H7 (cell line): ENCODE measurements around the gene ABCF2. TPM values are rescaled to one million over a fixed set of nuclear protein-coding genes. Genes with fewer than 3 reads are reported as not detected.
A peak's percentile ranks its signal among the peaks of the same experiment; 100 is the strongest.

Experiments
- DNase-seq: peaks from one replicate; pipeline ENCODE4 v3.0.0; 2012
- H3K27me3 ChIP-seq: 2 replicates; pipeline ENCODE4 v1.6.0; 2011; ENCODE audit warnings: mild to moderate bottlenecking, low read length; ENCODE audit not compliant: control insufficient read depth, insufficient read depth
- H3K36me3 ChIP-seq: replicated peaks from 2 replicates; pipeline ENCODE4 v1.5.1; 2011; ENCODE audit warnings: low read length; ENCODE audit not compliant: control insufficient read depth, insufficient read depth
- H3K4me3 ChIP-seq: 2 replicates; pipeline ENCODE4 v1.5.1; 2011; ENCODE audit warnings: low read depth, mild to moderate bottlenecking, control low read depth, low read length, moderate library complexity; ENCODE audit not compliant: insufficient read depth
- total RNA-seq: library from RNA; depleted of rRNA; stranded (reverse); fragments of >200 nt; shearing (Covaris generic); gene quantifications from 2 replicates; pipeline ENCODE4 v1.2.3, GENCODE V29; 2014

ABCF2 gene
- total RNA-seq, 1 experiment from 2014 or later = 47.3 TPM

DNA sequence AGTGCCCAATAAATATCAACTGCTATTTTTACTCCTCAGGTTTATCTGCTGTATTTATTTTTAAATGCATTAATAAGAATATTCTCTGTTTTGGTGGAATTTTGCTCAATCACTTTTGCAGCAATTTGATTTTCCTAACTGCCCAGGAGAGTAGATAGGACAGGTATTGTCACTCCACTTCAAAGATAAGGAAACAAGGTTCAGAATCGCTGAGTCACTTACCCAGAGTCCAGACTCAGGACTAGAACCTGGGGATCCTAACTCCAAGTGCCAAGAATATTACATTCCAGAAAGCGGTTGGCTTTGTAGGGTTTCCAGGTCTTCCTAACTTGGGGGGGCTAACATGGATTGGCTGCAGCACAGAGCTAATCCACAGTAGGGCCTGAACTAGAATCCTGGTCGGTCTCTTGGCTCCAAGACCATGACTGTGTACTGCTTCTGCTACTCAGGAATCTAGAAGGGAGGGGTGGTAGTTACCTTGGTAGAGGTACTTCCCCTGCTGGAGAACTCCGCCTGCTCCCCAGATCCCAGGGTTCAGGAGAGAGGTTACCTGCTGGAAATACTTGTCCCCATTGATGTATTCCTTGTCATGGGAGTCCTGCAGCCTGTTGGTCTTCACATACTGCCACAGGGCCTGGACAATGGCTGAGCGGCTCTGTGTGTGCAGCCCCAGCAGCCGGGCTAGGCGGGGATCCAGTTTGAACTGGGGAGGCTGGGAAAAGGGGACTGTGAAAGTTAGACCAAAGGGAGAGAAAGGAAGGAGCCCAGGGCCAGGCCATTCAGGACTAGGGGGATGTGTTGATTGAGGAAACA lies 14.1 kb upstream of the ABCF2 start:
- Histone ChIP-seq H3K4me3 (no peak overlapping the region), H3K36me3 (peaks cover 8% of the 10 kb centered on the region), H3K27me3 (peaks cover 13% of the 10 kb centered on the region)
- peak; percentile 46 for DNase-seq

DNA sequence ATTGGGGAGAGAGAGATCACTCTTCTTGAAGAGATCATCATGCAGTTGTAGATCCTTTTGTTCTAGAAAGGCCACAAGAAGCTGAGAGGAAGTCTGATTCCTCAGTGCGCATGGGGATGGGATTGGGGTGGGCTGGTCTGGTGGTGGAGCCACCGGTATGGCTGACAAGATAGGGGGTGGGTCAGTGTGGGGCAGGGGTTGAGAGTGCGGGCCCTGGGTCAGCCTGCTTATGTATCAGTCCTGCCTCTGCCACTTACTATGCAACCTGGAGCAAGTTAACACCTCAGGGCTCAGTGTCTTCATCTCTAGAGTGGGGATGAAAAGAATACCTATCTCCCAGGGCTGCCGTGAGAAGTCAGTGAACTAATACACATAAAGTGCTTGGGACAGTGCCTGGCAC lies 13.5 kb upstream of the ABCF2 start:
- Histone ChIP-seq H3K4me3 (no peak overlapping the region), H3K36me3 (peaks cover 12% of the 10 kb centered on the region), H3K27me3 (peaks cover 7% of the 10 kb centered on the region)
- DNase-seq = peak; percentile 54

DNA sequence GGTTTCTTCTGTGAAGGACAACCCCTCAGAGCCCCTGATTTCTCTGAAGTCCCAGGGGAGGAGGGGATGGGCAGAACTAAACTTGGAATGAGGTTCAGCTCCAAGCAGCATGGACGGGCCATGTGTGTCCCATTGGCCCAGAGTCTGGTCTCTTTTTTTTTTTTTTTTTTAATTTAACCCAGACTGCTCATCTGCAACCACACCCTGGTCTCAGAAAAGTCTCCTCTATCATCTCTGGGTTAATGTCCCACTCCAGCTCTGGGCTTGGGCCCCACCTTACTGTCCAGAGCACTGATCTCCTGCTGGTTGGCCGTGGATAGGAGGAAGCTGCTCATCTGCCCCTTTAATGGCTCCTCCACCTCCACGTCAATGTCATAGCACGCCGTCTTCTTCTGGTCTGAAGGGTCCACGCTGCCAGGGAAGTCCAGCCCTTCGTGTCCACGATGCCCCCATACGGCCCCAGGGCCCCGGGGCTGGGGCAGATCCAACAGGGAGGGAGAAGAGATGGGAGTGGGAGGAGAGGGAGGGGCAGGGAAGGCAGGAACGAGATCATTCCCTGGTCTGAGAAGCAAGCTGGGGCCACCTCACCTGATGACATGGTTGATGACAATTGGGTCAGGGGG lies 12.9 kb upstream of the ABCF2 start:
- peaks cover 3% of the 10 kb centered on the region for H3K27me3 ChIP-seq
- no peak for DNase-seq
- no peak overlapping the region for H3K4me3 ChIP-seq
- peaks cover 13% of the 10 kb centered on the region for H3K36me3 ChIP-seq

DNA sequence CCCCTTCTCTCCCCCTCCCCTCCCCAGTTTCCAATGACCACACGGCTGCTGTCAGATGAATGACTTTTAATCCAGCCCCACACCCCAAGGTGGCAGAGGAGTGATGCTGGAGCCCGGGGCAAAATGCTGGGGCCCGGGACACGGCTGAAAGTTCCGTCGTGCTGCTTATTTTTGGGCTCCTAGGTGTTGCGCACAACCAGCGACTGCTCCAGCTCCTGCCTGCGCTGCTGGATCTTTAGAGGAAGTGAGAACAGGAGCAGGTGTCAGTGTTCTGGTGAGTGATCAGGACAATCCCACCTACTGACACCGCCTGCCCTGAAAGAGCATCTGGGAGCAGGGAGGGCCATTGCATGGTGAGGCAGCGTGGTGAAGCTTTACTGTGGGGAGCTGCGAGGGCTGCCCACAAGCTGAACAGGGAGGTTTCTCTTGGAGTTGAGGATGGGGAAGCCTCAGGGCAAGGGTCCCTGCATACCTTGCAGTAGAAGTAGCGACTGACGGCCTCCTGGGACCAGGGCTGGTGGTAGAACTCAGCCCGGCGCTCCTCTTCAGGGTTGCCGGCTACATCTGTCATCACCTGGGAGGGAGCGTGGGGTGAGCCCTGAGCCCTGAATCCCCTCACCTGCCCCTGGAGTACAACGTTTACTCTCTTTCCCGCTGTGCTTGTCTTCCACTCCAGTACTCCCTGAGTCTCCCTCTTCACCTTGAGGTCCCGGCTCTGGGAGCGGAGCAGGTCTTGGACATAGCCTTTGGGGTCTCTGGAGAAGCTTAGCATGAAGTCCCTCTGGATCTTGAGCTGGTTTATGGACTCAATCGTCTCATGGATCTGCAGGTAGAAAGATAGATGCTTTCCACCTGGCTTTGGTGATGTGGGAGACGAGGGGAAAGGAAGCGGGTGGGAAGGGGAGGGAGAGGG lies 12.2 kb upstream of the ABCF2 start:
- Histone ChIP-seq H3K36me3 (peaks cover 13% of the 10 kb centered on the region), H3K27me3 (no peaks in the 10 kb centered on the region), H3K4me3 (no peak overlapping the region)
- DNase-seq = peak; percentile 36

DNA sequence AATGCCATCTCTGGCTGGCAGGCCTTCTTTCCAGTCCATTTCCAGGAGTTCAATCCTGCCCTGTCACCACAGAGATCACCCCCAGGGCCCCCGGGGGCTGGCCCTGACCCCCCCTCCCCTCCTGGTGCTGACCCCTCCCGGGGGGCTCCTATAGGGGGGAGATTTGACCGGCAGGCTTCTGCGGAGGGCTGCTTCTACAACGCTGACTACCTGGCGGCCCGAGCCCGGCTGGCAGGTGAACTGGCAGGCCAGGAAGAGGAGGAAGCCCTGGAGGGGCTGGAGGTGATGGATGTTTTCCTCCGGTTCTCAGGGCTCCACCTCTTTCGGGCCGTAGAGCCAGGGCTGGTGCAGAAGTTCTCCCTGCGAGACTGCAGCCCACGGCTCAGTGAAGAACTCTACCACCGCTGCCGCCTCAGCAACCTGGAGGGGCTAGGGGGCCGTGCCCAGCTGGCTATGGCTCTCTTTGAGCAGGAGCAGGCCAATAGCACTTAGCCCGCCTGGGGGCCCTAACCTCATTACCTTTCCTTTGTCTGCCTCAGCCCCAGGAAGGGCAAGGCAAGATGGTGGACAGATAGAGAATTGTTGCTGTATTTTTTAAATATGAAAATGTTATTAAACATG lies 11.3 kb upstream of the ABCF2 start:
- Histone ChIP-seq H3K36me3 (peaks cover 13% of the 10 kb centered on the region), H3K4me3 (no peak overlapping the region), H3K27me3 (no peaks in the 10 kb centered on the region)
- DNase-seq = peak; percentile 55

DNA sequence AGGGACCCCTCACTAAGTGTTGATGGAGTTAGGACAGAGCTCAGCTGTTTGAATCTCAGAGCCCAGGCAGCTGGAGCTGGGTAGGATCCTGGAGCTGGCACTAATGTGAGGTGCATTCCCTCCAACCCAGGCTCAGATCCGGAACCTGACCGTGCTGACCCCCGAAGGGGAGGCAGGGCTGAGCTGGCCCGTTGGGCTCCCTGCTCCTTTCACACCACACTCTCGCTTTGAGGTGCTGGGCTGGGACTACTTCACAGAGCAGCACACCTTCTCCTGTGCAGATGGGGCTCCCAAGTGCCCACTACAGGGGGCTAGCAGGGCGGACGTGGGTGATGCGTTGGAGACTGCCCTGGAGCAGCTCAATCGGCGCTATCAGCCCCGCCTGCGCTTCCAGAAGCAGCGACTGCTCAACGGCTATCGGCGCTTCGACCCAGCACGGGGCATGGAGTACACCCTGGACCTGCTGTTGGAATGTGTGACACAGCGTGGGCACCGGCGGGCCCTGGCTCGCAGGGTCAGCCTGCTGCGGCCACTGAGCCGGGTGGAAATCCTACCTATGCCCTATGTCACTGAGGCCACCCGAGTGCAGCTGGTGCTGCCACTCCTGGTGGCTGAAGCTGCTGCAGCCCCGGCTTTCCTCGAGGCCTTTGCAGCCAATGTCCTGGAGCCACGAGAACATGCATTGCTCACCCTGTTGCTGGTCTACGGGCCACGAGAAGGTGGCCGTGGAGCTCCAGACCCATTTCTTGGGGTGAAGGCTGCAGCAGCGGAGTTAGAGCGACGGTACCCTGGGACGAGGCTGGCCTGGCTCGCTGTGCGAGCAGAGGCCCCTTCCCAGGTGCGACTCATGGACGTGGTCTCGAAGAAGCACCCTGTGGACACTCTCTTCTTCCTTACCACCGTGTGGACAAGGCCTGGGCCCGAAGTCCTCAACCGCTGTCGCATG lies 10.5 kb upstream of the ABCF2 start:
- peak; percentile 51 for DNase-seq
- peaks cover 13% of the 10 kb centered on the region for H3K36me3 ChIP-seq
- H3K27me3 ChIP-seq = no peaks in the 10 kb centered on the region
- H3K4me3 ChIP-seq = no peak overlapping the region

DNA sequence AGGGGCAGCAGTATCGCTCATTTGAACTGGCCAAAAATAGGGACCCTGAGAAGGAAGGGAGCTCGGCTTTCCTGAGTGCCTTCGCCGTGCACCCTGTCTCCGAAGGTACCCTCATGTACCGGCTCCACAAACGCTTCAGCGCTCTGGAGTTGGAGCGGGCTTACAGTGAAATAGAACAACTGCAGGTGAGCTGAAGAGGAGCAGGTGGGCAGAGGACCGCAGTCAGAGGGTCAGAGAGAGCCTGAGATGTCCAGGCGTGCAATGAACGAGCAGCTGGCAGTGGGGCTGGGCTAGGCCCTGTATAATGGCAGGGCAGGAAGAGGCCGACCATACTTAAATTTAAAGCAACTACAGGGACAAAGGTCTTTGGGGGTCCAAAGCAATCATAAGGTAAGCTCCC lies 9.4 kb upstream of the ABCF2 start:
- DNase-seq = peak; percentile 25
- H3K27me3 ChIP-seq = no peaks in the 10 kb centered on the region
- no peak overlapping the region for H3K4me3 ChIP-seq
- peaks cover 13% of the 10 kb centered on the region for H3K36me3 ChIP-seq

DNA sequence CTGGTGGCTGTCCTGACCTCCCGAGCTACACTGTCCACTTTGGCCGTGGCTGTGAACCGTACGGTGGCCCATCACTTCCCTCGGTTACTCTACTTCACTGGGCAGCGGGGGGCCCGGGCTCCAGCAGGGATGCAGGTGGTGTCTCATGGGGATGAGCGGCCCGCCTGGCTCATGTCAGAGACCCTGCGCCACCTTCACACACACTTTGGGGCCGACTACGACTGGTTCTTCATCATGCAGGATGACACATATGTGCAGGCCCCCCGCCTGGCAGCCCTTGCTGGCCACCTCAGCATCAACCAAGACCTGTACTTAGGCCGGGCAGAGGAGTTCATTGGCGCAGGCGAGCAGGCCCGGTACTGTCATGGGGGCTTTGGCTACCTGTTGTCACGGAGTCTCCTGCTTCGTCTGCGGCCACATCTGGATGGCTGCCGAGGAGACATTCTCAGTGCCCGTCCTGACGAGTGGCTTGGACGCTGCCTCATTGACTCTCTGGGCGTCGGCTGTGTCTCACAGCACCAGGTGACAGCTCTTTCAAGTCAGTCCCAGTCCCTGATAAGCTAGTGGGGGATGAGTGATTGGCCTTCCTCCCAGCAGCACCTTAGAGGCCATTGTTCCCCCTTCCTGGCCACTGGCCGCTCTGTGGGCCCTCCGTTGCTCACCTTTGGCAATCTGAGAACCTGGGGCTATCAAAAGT lies 8.2 kb upstream of the ABCF2 start:
- Histone ChIP-seq H3K4me3 (no peak overlapping the region), H3K27me3 (no peaks in the 10 kb centered on the region), H3K36me3 (peaks cover 13% of the 10 kb centered on the region)
- DNase-seq = peak; percentile 33

DNA sequence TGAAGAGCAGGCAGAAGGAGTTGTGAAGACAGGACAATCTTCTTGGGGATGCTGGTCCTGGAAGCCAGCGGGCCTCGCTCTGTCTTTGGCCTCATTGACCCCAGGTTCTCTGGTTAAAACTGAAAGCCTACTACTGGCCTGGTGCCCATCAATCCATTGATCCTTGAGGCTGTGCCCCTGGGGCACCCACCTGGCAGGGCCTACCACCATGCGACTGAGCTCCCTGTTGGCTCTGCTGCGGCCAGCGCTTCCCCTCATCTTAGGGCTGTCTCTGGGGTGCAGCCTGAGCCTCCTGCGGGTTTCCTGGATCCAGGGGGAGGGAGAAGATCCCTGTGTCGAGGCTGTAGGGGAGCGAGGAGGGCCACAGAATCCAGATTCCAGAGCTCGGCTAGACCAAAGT lies 6.8 kb upstream of the ABCF2 start:
- H3K4me3 ChIP-seq = no peak overlapping the region
- DNase-seq = peak; percentile 35
- H3K36me3 ChIP-seq = peaks cover 13% of the 10 kb centered on the region
- H3K27me3 ChIP-seq = no peaks in the 10 kb centered on the region

DNA sequence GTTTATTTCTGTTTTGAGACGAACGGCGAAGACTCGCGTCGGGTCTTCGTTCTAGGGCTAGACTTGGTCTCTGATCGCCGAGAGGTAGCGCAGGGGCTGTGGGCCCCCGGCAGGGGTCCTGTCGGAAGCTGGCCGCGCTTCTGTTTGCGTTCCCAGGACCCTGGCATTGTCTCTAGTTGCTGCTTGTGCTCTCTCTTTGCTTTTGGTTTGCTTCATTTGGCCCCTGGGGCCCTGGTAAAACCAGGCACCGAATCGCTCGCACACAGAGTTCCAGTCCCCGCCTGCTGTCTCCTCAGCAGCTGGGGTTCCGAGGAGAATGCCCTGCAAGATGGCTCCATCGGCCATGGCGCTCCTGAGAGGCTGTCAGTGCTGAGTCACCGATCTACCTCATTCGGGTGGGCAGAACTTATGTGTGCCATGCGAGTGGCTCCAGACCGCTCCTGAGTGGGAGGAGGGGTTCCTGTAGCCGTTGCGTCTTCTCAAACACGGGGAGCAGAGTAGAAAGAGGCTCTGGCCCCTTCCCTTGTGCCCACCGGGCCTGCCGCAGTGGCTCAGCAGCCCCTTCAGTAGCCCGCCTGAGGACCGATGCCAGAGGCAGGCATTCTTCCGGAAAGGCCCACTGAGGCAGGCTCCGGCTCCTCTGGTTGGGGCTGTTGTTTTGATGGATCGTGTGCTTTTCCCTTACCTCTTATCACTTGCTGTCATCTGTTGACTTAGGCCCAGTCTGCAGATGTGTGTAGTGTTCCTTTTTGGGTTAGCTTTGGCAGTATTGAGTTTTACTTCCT lies 6.1 kb upstream of the ABCF2 start:
- Histone ChIP-seq H3K4me3 (peak overlapping the region; percentile 88), H3K27me3 (no peaks in the 10 kb centered on the region)
- DNase-seq = peak; percentile 79

DNA sequence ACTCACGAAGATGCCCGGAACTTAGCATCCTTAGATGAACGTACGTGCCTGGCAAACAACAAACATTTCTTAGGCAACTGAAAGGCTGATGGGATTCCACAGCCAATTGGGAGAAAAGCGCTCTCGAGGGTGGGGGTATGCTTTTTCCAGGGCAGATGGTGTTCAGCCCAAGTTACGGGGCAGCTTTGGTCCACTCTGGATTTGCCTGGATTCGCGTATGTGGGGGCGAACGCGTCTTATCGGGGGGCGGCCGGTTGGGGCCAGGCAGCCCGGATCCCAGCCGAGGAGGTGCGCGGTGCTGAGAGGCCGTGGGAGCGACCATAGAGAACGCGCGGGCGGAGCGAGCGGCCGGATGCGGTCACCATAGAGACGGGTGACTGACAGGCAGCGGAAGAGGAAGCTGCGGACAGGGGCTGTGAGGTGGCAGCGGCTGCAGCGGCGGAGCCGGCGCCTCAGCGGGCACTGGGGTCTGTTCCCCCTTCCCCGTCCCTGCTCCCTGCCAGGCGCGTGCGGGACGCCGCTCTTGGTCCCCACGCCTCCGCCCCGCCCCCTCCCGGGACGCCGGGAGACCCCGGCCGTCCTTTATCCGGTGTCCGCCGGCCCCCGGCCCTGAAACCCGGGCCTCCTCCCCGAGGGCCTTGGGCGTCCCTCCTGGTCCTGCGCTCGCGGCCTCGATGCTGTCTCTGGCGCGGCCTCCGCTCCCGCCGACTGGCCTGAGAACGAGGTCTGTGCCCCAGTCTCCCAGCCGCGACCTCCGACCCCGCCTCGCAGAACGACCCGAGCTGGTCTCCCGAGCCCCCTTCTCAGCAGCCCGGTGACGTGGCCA lies 5.3 kb upstream of the ABCF2 start, which contains the start of gene CHPF2:
CHPF2 (plus strand) TSS at position 393 of the 826 bp plus-strand sequence. CDS start 1,529 bp downstream, outside the sequence.
- H3K4me3 ChIP-seq = peak within 1 kb of the TSS; percentile 88
- H3K36me3 ChIP-seq = peaks cover 11% of the 10 kb centered on the region
- DNase-seq = peak; percentile 98
- H3K27me3 ChIP-seq = no peaks in the 10 kb centered on the region

More for the DNA sequence above, 6.1 kb upstream of the ABCF2 start:
- peaks cover 13% of the 10 kb centered on the region for H3K36me3 ChIP-seq

DNA sequence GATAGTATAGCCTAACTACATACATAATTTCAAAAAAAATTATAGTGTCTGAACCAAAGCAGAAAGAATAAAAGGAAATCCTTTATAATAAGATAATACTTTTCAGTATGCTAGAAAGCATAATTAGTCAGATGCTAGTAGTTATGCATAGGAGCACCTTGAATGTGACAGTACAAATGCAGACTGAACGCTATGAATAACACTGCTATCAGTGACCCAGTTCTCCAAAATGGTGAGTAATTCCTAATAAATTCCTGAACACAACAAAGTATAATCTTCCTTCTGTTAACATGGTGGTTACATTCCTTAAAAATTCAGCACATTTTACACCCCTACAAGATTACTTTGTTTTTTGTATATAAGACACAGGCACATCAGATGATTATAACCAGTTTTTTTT lies 4.1 kb upstream of the ABCF2 start:
- no peak overlapping the region for H3K4me3 ChIP-seq
- peaks cover 6% of the 10 kb centered on the region for H3K36me3 ChIP-seq
- H3K27me3 ChIP-seq = no peaks in the 10 kb centered on the region
- DNase-seq = no peak
